GM19328 (cell line): Measurements from ENCODE around the gene SBF1.
"Not testable (repeated sequence)": the region's sequence is repeated elsewhere in the genome, so short reads cannot be mapped to it uniquely, and the experiment has no call there.

Experiments
- ATAC-seq: cut with Tn5 transposase; IDR thresholded peaks from one replicate; pipeline ENCODE4 v1.9.1; 2021; ENCODE audit warnings: mild to moderate bottlenecking, moderate library complexity; ENCODE audit not compliant: unreplicated experiment

SBF1 gene

GRCh38 chr22:50401907-50402306 lies 72.9 kb downstream of the SBF1 start:
- no peak for ATAC-seq

DNA sequence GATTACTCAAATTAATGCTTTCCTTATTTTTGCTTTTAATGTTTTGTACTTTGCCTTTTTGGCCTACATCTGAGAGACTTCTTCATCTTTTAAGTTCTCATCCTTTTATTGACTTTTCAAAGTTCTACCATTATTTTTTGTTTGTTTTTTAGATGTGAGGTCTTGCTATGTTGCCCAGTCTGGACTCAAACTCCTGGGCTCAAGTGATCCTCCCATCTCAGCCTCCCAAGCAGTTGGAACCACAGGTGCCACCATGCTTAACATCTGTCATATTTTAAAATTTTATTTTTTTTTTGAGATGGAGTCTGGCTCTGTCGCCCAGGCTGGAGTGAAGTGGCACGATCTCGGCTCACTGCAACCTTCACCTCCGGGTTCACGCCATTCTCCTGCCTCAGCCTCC lies 73.9 kb downstream of the SBF1 start:
- no peak for ATAC-seq

GRCh38 chr22:50400406-50400805 lies 74.4 kb downstream of the SBF1 start:
- ATAC-seq, result no peak

GRCh38 chr22:50399751-50400331 lies 75.0 kb downstream of the SBF1 start:
- ATAC-seq, result no peak

DNA sequence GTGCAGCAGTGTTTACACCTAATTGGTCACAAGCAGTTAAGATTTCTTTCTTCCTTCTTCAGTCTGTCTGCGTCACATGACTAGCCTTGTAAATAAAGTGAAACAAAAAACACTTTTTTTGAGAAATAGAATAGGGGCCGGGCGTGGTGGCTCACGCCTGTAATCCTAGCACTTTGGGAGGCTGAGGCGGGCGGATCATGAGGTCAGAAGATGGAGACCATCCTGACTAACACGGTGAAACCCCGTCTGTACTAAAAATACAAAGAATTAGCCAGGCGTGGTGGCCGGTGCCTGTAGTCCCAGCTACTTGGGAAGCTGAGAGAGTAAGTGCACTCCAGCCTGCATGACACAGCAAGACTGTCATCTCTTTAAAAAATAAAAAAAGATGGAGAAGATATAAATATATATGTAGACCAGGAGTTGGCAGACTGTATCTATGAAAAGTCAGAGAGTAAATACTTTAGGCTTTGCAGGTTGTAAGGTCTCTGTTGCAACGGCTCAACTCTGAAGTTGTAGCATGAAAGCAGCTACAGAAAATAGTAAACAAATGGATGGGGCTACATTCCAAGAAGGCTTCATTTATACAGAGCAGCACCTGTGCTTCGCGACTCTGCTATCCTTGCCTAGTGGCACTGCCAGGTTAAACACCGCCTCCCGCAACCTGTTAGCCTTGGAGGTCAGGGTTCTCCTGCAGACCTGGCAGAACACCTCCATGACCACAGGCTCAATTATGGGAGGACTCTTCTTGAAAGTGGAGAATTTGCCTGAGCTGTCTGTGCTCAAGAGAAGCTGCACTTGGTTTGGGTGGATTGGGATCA lies 75.8 kb downstream of the SBF1 start:
- ATAC-seq, result no peak

- not testable (repeated sequence) for ATAC-seq
Measured at GRCh38 chr22:50397371-50398060, 77.3 kb downstream of the SBF1 start.

GRCh38 chr22:50396751-50397370 lies 78.0 kb downstream of the SBF1 start:
- ATAC-seq, result no peak
